Neural progenitor cell (in vitro differentiated cells): Measurements from ENCODE around the gene PPIL3.

Experiments
- CTCF ChIP-seq: fragments of 200-600 bp; sonication (generic); IDR thresholded peaks from 2 replicates; pipeline ENCODE4 v1.5.1; 2017; ENCODE audit warnings: antibody characterized with exemption, mild to moderate bottlenecking
- EZH2 ChIP-seq: fragments of 200-600 bp; sonication (generic); IDR thresholded peaks from 2 replicates; pipeline ENCODE4 v1.6.1; 2017; ENCODE audit warnings: antibody characterized with exemption, mild to moderate bottlenecking, moderate library complexity
- EZH2phosphoT487 ChIP-seq: fragments of 200-600 bp; sonication (generic); IDR thresholded peaks from 2 replicates; pipeline ENCODE4 v1.6.1; 2017; ENCODE audit warnings: antibody characterized with exemption

- no peak for TF ChIP-seq CTCF
- TF ChIP-seq EZH2, result no peak
- no peak for TF ChIP-seq EZH2phosphoT487
Observed at GRCh38 chr2:200877443-200877842, 11.4 kb downstream of the PPIL3 start.
